K562 (cell line): Measurements from ENCODE around the gene CORT. TPM values are rescaled to one million over a fixed set of nuclear protein-coding genes. Genes with fewer than 3 reads are reported as not detected.
A peak's percentile ranks its signal among the peaks of the same experiment; 100 is the strongest.

Experiments used
- ATF1 ChIP-seq, 2 experiments: fragments of 450-650 bp in 1 of 2; IDR thresholded peaks; 2 replicates each; pipeline ENCODE4 v1.6.1; 2016; ENCODE audit warnings: missing compliant biosample characterization in 1 of 2, missing genetic modification characterization in 1 of 2
- BACH1 ChIP-seq: fragments of 200-800 bp; sonication (Bioruptor generic); IDR thresholded peaks from 2 replicates; pipeline ENCODE4 v1.6.1; 2016; ENCODE audit warnings: missing genetic modification characterization, missing compliant biosample characterization
- CREBBP ChIP-seq: IDR thresholded peaks from one replicate; pipeline ENCODE4 v1.6.1; 2012; ENCODE audit warnings: low read depth, mild to moderate bottlenecking, control low read depth, inconsistent platforms, low read length
- DNMT1 ChIP-seq: fragments of 450-650 bp; IDR thresholded peaks from 2 replicates; pipeline ENCODE4 v1.6.1; 2016; ENCODE audit warnings: antibody characterized with exemption, mild to moderate bottlenecking
- FIP1L1 ChIP-seq: fragments of 200-400 bp; formaldehyde crosslinking; IDR thresholded peaks from 2 replicates; pipeline ENCODE4 v1.6.1; 2018; ENCODE audit warnings: mild to moderate bottlenecking, low read depth, low read length; ENCODE audit not compliant: poor library complexity, severe bottlenecking
- GATA2 ChIP-seq: sonication (generic); formaldehyde crosslinking; IDR thresholded peaks from 2 replicates; pipeline ENCODE4 v1.4.0; 2020; ENCODE audit warnings: mild to moderate bottlenecking, missing genetic modification reagents
- MCM7 ChIP-seq, 2 experiments: fragments of 450-650 bp; IDR thresholded peaks; 2 replicates each; pipeline ENCODE4 v1.6.1; 2016 to 2018
- MEIS2 ChIP-seq: fragments of 450-650 bp; IDR thresholded peaks from 2 replicates; pipeline ENCODE4 v1.6.1; 2014; ENCODE audit warnings: mild to moderate bottlenecking; ENCODE audit not compliant: partially characterized antibody
- MTA1 ChIP-seq: fragments of 450-650 bp; IDR thresholded peaks from 2 replicates; pipeline ENCODE4 v1.6.1; 2017; ENCODE audit warnings: borderline replicate concordance
- NFYB ChIP-seq: IDR thresholded peaks from 2 replicates; pipeline ENCODE4 v1.6.1; 2011; ENCODE audit warnings: mild to moderate bottlenecking, moderate library complexity; ENCODE audit not compliant: insufficient read length; ENCODE audit errors: extremely low read depth
- PCBP1 ChIP-seq: fragments of 200-400 bp; formaldehyde crosslinking; IDR thresholded peaks from 2 replicates; pipeline ENCODE4 v1.6.1; 2018; ENCODE audit warnings: mild to moderate bottlenecking, low read depth, low read length; ENCODE audit not compliant: poor library complexity, severe bottlenecking
- POLR2A ChIP-seq: fragments of 450-650 bp; conservative IDR thresholded peaks from 2 replicates; pipeline ENCODE4 v1.6.1; 2016
- PRMT5 ChIP-seq: sonication (generic); formaldehyde crosslinking; IDR thresholded peaks from 2 replicates; pipeline ENCODE4 v1.5.0; 2020; ENCODE audit warnings: missing genetic modification reagents
- SMARCB1 ChIP-seq: IDR thresholded peaks from 2 replicates; pipeline ENCODE4 v1.6.1; 2011; ENCODE audit warnings: improper control_type of control experiment, low read depth; ENCODE audit not compliant: insufficient read length
- TAF1 ChIP-seq: IDR thresholded peaks from 2 replicates; pipeline ENCODE4 v1.6.1; 2011; ENCODE audit warnings: mild to moderate bottlenecking, low read length, moderate library complexity; ENCODE audit not compliant: insufficient read depth, control insufficient read depth, severe bottlenecking; ENCODE audit errors: extremely low read depth
- TGIF2 ChIP-seq: sonication (generic); formaldehyde crosslinking; IDR thresholded peaks from 2 replicates; pipeline ENCODE4 v1.8.1; 2022; ENCODE audit warnings: mild to moderate bottlenecking, missing genetic modification reagents, moderate library complexity
- ZNF324 ChIP-seq: fragments of 250-450 bp; sonication (Bioruptor Pico); IDR thresholded peaks from 2 replicates; pipeline ENCODE4 v1.4.0; 2020; ENCODE audit warnings: mild to moderate bottlenecking
- ZNF57 ChIP-seq: fragments of 450-650 bp; formaldehyde crosslinking; IDR thresholded peaks from 2 replicates; pipeline ENCODE4 v1.4.0; 2020; ENCODE audit warnings: mild to moderate bottlenecking, moderate library complexity
- ZNF76 ChIP-seq: fragments of 250-450 bp; sonication (Bioruptor Pico); IDR thresholded peaks from 2 replicates; pipeline ENCODE4 v1.4.0; 2020; ENCODE audit warnings: mild to moderate bottlenecking, moderate library complexity, borderline replicate concordance
- polyA plus RNA-seq, 8 experiments: library from polyadenylated mRNA; depleted of rRNA in 4 of 8; stranded (reverse) in 5 of 8; unstranded in 3 of 8; fragments of >200 nt; fragmentation: Nextera tagmentation in 2 of 8; fragmentation: Illumina TruSeq in 1 of 8; extraction: Ambion mirVana in 2 of 8; extraction: Trizol in 1 of 8; gene quantifications; 2 replicates each; pipeline versions ENCODE4 v1.2.1 to v1.2.3, GENCODE V29; 2011 to 2014; ENCODE audit warnings: inconsistent platforms in 1 of 8, missing spikeins in 1 of 8
- total RNA-seq, 7 experiments: library from RNA; depleted of rRNA in 6 of 7; stranded (reverse); fragments of >200 nt in 6 of 7; fragmentation: Illumina TruSeq in 2 of 7; extraction: Trizol in 2 of 7; gene quantifications; 2 replicates each; pipeline versions ENCODE4 v1.2.1 to v1.2.3, GENCODE V29; 2011 to 2021; ENCODE audit warnings: low replicate concordance in 1 of 7
- TF ChIP-seq, protein P1 (sequence below): fragments of 250-450 bp; sonication (Bioruptor Pico); IDR thresholded peaks from 2 replicates; pipeline ENCODE4 v1.9.0; 2021; ENCODE audit warnings: mild to moderate bottlenecking
- TF ChIP-seq, protein P2 (sequence below): fragments of 250-450 bp; sonication (Bioruptor Pico); IDR thresholded peaks from 2 replicates; pipeline ENCODE4 v1.4.0; 2020
- TF ChIP-seq, protein P3 (sequence below): sonication (generic); formaldehyde crosslinking; IDR thresholded peaks from 2 replicates; pipeline ENCODE4 v1.4.0; 2020; ENCODE audit warnings: mild to moderate bottlenecking, missing genetic modification reagents

CORT gene
- total and polyA plus RNA-seq, 9 of the 15 experiments (the other 6 are each of a cell fraction or from before 2014, with no cell fraction given): 0.08 to 0.54 (median 0.13) TPM; not detected in 5

DNA sequence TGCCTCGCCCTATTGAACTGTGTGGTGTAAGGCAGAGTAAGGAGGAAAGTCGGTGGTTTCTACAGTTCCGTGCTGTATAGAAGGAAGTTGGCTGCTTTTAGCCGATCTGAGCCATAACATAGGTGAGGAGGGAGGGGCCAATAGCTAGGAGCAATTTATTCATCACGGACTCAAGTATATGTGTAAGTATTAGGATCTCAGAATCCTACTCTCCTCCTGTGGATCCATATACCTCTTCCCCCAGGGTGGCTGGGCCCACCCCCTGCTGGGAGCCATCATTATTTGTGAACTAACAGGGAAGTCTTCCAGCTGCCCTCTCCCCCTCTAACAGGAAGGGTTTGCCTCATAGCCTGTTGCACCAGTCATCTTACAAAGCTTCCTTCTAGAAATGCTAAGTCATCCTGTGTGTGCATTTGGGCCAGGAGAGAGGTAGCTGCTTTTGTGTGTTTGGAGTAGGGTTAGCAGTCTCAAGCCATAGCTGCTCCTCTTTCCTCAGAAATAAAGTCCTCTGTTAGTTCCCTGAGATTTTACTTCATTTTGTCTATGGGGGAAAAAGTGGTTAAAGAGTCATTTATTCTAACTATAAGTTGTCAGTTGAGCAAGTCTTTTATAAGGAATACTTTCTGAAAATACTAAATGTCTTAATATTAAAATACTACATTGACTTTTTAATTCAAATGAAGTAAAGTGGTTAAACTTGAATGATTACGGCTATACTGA is 34.5 kb upstream of the CORT start (continued):
- TF ChIP-seq, protein P1, sequence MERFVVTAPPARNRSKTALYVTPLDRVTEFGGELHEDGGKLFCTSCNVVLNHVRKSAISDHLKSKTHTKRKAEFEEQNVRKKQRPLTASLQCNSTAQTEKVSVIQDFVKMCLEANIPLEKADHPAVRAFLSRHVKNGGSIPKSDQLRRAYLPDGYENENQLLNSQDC (CRISPR knock-in tag): no peak
- TF ChIP-seq DNMT1 (no peak), TGIF2 (CRISPR knock-in tag) (no peak), MCM7 (IDR thresholded peaks at IDR 0.05) (no peak; a peak in 1 of 4 replicates), GATA2 (CRISPR knock-in tag) (no peak), ZNF57 (CRISPR knock-in tag) (no peak), ZNF76 (CRISPR knock-in tag) (0 out of 2 replicates have a peak, but pooled peaks have one; percentile 64), PRMT5 (CRISPR knock-in tag) (no peak), SMARCB1 (no peak), MEIS2 (no peak), MTA1 (no peak; the same call in 1 of the 2 replicates), ZNF324 (CRISPR knock-in tag) (no peak), NFYB (no peak), TAF1 (peak; percentile 68), FIP1L1 (no peak), BACH1 (tag) (peak; percentile 97), PCBP1 (no peak), ATF1 (CRISPR knock-in tag; IDR thresholded peaks at IDR 0.05) (no peak), ATF1 (tag; IDR thresholded peaks at IDR 0.05) (no peak; the same call in none of the 2 replicates), POLR2A (peak; percentile 75), CREBBP (no peak)
- TF ChIP-seq, protein P2, sequence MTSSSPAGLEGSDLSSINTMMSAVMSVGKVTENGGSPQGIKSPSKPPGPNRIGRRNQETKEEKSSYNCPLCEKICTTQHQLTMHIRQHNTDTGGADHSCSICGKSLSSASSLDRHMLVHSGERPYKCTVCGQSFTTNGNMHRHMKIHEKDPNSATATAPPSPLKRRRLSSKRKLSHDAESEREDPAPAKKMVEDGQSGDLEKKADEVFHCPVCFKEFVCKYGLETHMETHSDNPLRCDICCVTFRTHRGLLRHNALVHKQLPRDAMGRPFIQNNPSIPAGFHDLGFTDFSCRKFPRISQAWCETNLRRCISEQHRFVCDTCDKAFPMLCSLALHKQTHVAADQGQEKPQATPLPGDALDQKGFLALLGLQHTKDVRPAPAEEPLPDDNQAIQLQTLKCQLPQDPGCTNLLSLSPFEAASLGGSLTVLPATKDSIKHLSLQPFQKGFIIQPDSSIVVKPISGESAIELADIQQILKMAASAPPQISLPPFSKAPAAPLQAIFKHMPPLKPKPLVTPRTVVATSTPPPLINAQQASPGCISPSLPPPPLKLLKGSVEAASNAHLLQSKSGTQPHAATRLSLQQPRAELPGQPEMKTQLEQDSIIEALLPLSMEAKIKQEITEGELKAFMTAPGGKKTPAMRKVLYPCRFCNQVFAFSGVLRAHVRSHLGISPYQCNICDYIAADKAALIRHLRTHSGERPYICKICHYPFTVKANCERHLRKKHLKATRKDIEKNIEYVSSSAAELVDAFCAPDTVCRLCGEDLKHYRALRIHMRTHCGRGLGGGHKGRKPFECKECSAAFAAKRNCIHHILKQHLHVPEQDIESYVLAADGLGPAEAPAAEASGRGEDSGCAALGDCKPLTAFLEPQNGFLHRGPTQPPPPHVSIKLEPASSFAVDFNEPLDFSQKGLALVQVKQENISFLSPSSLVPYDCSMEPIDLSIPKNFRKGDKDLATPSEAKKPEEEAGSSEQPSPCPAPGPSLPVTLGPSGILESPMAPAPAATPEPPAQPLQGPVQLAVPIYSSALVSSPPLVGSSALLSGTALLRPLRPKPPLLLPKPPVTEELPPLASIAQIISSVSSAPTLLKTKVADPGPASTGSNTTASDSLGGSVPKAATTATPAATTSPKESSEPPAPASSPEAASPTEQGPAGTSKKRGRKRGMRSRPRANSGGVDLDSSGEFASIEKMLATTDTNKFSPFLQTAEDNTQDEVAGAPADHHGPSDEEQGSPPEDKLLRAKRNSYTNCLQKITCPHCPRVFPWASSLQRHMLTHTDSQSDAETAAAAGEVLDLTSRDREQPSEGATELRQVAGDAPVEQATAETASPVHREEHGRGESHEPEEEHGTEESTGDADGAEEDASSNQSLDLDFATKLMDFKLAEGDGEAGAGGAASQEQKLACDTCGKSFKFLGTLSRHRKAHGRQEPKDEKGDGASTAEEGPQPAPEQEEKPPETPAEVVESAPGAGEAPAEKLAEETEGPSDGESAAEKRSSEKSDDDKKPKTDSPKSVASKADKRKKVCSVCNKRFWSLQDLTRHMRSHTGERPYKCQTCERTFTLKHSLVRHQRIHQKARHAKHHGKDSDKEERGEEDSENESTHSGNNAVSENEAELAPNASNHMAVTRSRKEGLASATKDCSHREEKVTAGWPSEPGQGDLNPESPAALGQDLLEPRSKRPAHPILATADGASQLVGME (CRISPR knock-in tag): 0 out of 2 replicates have a peak, but pooled peaks have one; percentile 60
- TF ChIP-seq, protein P3, sequence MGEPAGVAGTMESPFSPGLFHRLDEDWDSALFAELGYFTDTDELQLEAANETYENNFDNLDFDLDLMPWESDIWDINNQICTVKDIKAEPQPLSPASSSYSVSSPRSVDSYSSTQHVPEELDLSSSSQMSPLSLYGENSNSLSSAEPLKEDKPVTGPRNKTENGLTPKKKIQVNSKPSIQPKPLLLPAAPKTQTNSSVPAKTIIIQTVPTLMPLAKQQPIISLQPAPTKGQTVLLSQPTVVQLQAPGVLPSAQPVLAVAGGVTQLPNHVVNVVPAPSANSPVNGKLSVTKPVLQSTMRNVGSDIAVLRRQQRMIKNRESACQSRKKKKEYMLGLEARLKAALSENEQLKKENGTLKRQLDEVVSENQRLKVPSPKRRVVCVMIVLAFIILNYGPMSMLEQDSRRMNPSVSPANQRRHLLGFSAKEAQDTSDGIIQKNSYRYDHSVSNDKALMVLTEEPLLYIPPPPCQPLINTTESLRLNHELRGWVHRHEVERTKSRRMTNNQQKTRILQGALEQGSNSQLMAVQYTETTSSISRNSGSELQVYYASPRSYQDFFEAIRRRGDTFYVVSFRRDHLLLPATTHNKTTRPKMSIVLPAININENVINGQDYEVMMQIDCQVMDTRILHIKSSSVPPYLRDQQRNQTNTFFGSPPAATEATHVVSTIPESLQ (CRISPR knock-in tag): no peak
